Endothelial cell (in vitro differentiated cells): ENCODE results near the gene CXCR5. TPM values are rescaled to one million over a fixed set of nuclear protein-coding genes. Genes with fewer than 3 reads are reported as not detected.

ENCODE experiments used
- DNase-seq: peaks from one replicate; pipeline ENCODE4 v3.0.0; 2021; ENCODE audit warnings: low spot score
- H3K27ac Mint-ChIP-seq: one replicate; pipeline ENCODE4 v1.8.0; 2021; ENCODE audit warnings: mixed read lengths, inconsistent platforms; ENCODE audit not compliant: unreplicated experiment
- H3K27me3 Mint-ChIP-seq: one replicate; pipeline ENCODE4 v1.8.0; 2021; ENCODE audit warnings: mild to moderate bottlenecking, moderate library complexity, mixed read lengths, inconsistent platforms; ENCODE audit not compliant: unreplicated experiment
- H3K36me3 Mint-ChIP-seq: one replicate; pipeline ENCODE4 v1.8.0; 2021; ENCODE audit warnings: mild to moderate bottlenecking, low read depth, mixed read lengths, inconsistent platforms; ENCODE audit not compliant: unreplicated experiment
- H3K4me1 Mint-ChIP-seq: one replicate; pipeline ENCODE4 v1.8.0; 2021; ENCODE audit warnings: mild to moderate bottlenecking, mixed read lengths, inconsistent platforms; ENCODE audit not compliant: unreplicated experiment
- H3K4me3 Mint-ChIP-seq: one replicate; pipeline ENCODE4 v1.8.0; 2021; ENCODE audit warnings: mild to moderate bottlenecking, mixed read lengths, inconsistent platforms; ENCODE audit not compliant: unreplicated experiment
- H3K9me3 Mint-ChIP-seq: one replicate; pipeline ENCODE4 v1.8.0; 2021; ENCODE audit warnings: mixed read lengths, inconsistent platforms; ENCODE audit not compliant: unreplicated experiment
- total RNA-seq: library from RNA; stranded (reverse); fragmentation: NEBNext Ultra II Directional; extraction: Animal tissue kit (Norgen Biotek cat#: 25700); gene quantifications from one replicate; pipeline ENCODE4 v1.2.1, GENCODE V29; 2021; ENCODE audit not compliant: unreplicated experiment
- TF ChIP-seq, protein P1 (sequence below): fragments of 200-600 bp; sonication (generic); IDR thresholded peaks from one replicate; pipeline ENCODE4 v1.5.0; 2021; ENCODE audit warnings: antibody characterized with exemption; ENCODE audit not compliant: unreplicated experiment

Gene CXCR5
- total RNA-seq, 1 donor from 2014 or later = not detected

DNA sequence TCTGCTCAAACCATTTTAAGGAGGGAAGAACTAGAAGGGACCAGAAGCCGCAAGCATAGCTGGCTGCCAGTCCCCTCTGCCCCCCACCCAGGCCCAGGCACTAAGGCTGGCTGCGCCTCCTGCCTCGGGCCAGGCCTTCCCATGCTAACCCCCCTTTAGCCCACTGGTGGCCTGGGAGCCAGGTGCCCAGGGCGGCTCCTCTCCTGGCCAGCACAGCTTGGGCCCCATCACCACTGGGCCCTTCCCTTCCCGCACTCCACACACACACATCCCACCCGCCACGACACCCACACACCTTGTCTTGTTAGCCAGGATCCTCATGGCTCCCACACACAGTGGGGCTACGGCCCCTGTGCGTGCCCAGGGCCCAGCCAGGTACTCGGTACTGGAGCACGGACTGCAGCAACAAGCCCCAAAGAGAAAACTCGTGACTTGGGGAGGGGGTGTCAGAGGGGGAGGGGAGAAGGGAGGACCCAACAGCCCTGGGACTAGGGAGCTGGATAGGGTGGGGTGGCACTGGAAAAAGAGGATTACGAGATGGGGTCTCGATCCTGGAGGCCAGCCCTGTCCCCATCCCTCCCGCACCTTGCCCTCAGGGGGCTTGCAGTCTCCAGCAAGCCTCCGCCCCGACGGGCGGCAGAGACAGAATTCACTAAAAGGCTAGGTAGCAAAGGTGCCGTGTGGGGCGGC is 26.1 kb downstream of the CXCR5 start:
- no peak for DNase-seq
- Mint-ChIP-seq H3K27me3 (peaks cover 10% of the 10 kb centered on the region), H3K9me3 (no peaks in the 10 kb centered on the region), H3K27ac (no peak overlapping the region), H3K4me1 (peaks cover 28% of the 10 kb centered on the region), H3K36me3 (peaks cover 3% of the 10 kb centered on the region), H3K4me3 (no peak overlapping the region)
- TF ChIP-seq, protein P1, sequence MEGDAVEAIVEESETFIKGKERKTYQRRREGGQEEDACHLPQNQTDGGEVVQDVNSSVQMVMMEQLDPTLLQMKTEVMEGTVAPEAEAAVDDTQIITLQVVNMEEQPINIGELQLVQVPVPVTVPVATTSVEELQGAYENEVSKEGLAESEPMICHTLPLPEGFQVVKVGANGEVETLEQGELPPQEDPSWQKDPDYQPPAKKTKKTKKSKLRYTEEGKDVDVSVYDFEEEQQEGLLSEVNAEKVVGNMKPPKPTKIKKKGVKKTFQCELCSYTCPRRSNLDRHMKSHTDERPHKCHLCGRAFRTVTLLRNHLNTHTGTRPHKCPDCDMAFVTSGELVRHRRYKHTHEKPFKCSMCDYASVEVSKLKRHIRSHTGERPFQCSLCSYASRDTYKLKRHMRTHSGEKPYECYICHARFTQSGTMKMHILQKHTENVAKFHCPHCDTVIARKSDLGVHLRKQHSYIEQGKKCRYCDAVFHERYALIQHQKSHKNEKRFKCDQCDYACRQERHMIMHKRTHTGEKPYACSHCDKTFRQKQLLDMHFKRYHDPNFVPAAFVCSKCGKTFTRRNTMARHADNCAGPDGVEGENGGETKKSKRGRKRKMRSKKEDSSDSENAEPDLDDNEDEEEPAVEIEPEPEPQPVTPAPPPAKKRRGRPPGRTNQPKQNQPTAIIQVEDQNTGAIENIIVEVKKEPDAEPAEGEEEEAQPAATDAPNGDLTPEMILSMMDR = no peak

DNA sequence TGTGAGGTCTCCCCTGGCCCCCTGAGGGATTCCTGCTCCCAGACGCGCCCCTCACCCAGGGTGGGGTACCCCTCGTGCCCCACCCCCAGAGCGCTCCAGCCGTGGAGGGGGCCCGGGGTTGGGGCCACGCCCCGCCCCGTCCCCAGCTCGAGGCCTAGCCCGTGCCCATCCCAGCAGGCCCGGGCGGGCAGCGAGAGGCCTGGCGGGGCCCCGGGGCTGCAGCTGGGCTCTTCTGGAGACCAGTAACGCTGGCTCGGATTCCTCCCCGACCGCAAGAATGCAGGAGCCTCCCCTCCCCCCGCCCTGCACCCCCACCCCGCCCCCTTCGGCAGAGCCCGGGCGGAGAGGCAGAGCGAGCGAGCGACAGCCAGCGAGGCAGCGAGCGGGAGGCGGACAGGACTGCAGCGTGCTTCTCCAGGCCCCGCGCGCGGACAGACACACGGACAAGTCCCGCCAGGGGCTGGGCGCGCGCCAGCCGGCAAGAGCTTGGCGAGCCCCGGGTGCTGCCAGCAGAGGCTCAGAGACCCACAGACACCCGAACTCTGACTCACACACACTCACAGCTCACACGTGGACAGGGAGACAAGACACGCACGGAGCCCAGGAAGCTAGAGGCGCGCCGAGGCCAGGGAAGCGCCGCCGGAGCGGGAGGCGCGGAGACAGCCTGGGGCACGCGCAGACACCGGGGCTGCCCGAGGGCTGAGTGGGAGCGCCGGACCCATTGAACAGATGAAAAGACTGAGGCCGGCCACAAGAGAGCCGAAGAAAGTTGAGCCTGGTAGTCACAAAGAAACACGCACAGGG is 26.8 kb downstream of the CXCR5 start:
- peaks cover 10% of the 10 kb centered on the region for H3K27me3 Mint-ChIP-seq
- H3K4me1 Mint-ChIP-seq = peaks cover 32% of the 10 kb centered on the region
- TF ChIP-seq, protein P1 = no peak
- DNase-seq = peak; percentile 67
- H3K9me3 Mint-ChIP-seq = no peaks in the 10 kb centered on the region
- no peak overlapping the region for H3K4me3 Mint-ChIP-seq
- peaks cover 3% of the 10 kb centered on the region for H3K36me3 Mint-ChIP-seq
- H3K27ac Mint-ChIP-seq = no peak overlapping the region

DNA sequence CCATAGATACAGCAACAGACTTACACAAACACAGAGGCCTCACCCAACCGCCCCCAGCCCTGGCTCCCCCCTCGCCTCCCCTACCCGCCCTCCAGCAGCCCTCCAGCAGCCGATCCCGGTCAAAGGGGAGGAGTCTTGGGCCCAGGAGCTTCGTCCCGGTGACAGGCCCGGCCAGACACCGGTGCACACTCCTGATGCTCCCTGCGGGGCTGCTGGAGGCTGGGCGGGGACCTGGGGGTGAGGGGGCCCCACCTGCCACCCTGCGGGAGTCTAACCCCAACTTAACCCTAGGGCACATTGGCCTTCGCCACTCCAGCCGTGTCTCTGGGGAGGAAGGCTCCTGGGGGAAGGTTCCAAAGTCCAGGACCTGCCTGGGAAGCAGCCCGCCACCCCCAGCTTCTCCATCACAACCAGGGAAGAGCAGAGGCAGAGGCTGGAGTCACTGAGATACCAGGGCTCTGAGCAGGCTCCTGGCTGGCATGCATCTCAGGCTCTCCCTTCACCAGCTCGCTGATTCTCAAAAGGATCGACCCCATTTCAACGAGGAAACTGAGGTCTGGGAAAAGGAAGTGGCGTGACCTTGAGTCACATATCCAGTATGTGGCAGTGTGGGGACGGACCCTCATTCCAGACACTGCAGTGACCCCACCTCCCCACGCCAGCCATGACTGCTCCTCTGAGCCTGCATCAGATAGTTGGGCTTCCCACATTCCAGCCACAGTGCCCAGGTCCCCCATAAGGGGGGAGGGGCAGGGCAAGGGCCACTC is 27.6 kb downstream of the CXCR5 start:
- Mint-ChIP-seq H3K4me3 (no peak overlapping the region), H3K27me3 (peaks cover 10% of the 10 kb centered on the region), H3K36me3 (peaks cover under 1% of the 10 kb centered on the region), H3K9me3 (no peaks in the 10 kb centered on the region), H3K4me1 (peaks cover 32% of the 10 kb centered on the region), H3K27ac (no peak overlapping the region)
- DNase-seq = no peak
- TF ChIP-seq, protein P1 = no peak

DNA sequence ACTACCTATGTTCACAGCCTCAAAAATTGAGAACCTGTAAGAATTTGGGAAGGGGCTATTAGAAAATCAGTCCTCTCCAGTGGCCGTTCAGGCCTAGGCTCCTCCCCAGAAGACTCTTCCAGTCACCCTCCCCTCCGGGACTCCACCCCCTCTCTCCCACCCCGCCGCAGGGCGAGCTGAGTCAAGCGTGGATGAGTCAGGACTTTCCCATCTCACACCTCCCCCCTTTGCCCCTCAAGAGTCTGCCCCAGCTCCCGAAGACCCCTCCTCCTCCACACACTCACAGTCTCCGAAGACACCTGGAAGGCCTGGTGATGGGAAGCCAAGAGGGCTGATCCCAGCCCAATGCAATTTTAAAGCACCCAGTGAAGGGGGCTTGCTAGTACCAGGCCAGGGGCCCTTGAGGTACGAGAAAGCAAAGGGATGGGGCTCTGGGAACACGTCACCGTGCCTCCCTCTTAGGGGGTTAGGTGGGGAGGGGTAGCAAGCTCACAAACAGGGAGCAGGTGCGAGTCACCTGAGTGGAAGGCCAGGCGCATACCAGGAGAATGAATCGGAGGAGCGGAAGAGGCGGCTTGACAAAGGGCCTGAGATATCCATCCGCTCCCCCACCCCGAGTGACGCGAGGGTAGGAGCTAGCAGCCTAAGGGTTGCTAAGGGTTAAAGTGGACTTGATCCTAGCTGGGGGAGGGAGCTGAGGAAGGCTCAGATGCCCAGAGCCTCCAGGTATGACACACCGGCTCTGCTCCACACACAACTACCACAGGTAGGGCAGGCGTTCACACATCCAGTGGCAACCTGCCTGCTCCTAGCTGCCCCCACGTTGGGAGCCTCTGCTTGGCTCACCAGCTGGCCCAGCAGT is 28.4 kb downstream of the CXCR5 start:
- peaks cover 32% of the 10 kb centered on the region for H3K4me1 Mint-ChIP-seq
- TF ChIP-seq, protein P1 = no peak
- H3K27ac Mint-ChIP-seq = peak overlapping the region; percentile 70
- no peak for DNase-seq
- H3K4me3 Mint-ChIP-seq = peak overlapping the region; percentile 65
- H3K9me3 Mint-ChIP-seq = no peaks in the 10 kb centered on the region
- H3K27me3 Mint-ChIP-seq = peaks cover 14% of the 10 kb centered on the region
- no peaks in the 10 kb centered on the region for H3K36me3 Mint-ChIP-seq
